IMR-90 (cell line): ENCODE results near the gene TIGD4.

Experiments used
- BHLHE40 ChIP-seq: fragments of 150-350 bp; IDR thresholded peaks from 2 replicates; pipeline ENCODE4 v1.6.1; 2016; ENCODE audit warnings: mild to moderate bottlenecking, low read depth, low read length
- CHD1 ChIP-seq: IDR thresholded peaks from 2 replicates; pipeline ENCODE4 v1.6.1; 2012; ENCODE audit warnings: low read depth, low read length, improper control_type of control experiment
- FOS ChIP-seq: fragments of 150-350 bp; IDR thresholded peaks from 2 replicates; pipeline ENCODE4 v1.6.1; 2016; ENCODE audit warnings: low read depth, low read length
- MAFK ChIP-seq: IDR thresholded peaks from 2 replicates; pipeline ENCODE4 v1.6.1; 2012; ENCODE audit warnings: low read depth, low read length, improper control_type of control experiment
- MXI1 ChIP-seq: IDR thresholded peaks from 2 replicates; pipeline ENCODE4 v1.6.1; 2012; ENCODE audit warnings: low read depth, mild to moderate bottlenecking, low read length, moderate library complexity, borderline replicate concordance
- POLR2A ChIP-seq: IDR thresholded peaks from 2 replicates; pipeline ENCODE4 v1.6.1; 2012; ENCODE audit warnings: mild to moderate bottlenecking, low read depth, low read length
- RAD21 ChIP-seq: IDR thresholded peaks from 2 replicates; pipeline ENCODE4 v1.6.1; 2012; ENCODE audit warnings: low read length, improper control_type of control experiment
- RCOR1 ChIP-seq: IDR thresholded peaks from 2 replicates; pipeline ENCODE4 v1.6.1; 2012; ENCODE audit warnings: mild to moderate bottlenecking, low read length, improper control_type of control experiment; ENCODE audit not compliant: insufficient replicate concordance
- RFX5 ChIP-seq: IDR thresholded peaks from 2 replicates; pipeline ENCODE4 v1.8.0; 2012; ENCODE audit warnings: low read depth, mild to moderate bottlenecking, low read length, moderate library complexity
- SMC3 ChIP-seq: fragments of 150-350 bp; IDR thresholded peaks from 2 replicates; pipeline ENCODE4 v1.6.1; 2016; ENCODE audit warnings: low read depth, mild to moderate bottlenecking, antibody characterized with exemption, low read length, moderate library complexity
- TF ChIP-seq, protein P1 (sequence below): conservative IDR thresholded peaks from 2 replicates; pipeline ENCODE4 v1.5.1; 2012; ENCODE audit warnings: mild to moderate bottlenecking, low read depth, low read length, improper control_type of control experiment
- TF ChIP-seq, protein P2 (sequence below): fragments of 150-350 bp; IDR thresholded peaks from 2 replicates; pipeline ENCODE4 v1.6.1; 2017; ENCODE audit warnings: mild to moderate bottlenecking, antibody characterized with exemption, low read length, low read depth

DNA sequence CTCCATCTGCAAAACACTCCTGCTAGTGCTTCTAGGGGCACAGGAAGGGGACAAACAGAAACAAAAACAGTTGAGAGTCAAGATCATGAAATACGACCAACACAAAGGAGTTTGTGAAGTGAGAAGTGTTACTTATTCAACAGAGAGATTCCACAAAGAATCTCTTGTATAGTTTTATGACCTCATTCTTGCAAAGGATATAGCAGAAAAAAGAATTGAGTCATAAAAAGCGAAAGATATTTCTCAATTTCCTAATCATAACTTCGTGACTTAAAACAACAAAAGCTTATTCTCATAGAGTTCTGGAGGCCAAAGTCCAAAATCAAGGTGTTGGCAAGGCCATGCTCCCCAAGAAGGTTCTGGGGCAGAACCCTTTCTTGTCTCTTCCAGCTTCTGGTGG, 40.7 kb downstream of the TIGD4 start:
- TF ChIP-seq POLR2A = no peak
- TF ChIP-seq SMC3 = no peak
- TF ChIP-seq MXI1 = no peak
- TF ChIP-seq, protein P1, sequence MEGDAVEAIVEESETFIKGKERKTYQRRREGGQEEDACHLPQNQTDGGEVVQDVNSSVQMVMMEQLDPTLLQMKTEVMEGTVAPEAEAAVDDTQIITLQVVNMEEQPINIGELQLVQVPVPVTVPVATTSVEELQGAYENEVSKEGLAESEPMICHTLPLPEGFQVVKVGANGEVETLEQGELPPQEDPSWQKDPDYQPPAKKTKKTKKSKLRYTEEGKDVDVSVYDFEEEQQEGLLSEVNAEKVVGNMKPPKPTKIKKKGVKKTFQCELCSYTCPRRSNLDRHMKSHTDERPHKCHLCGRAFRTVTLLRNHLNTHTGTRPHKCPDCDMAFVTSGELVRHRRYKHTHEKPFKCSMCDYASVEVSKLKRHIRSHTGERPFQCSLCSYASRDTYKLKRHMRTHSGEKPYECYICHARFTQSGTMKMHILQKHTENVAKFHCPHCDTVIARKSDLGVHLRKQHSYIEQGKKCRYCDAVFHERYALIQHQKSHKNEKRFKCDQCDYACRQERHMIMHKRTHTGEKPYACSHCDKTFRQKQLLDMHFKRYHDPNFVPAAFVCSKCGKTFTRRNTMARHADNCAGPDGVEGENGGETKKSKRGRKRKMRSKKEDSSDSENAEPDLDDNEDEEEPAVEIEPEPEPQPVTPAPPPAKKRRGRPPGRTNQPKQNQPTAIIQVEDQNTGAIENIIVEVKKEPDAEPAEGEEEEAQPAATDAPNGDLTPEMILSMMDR = no peak
- no peak for TF ChIP-seq RAD21
- no peak for TF ChIP-seq FOS
- TF ChIP-seq RCOR1 = no peak
- no peak for TF ChIP-seq RFX5
- TF ChIP-seq, protein P2, sequence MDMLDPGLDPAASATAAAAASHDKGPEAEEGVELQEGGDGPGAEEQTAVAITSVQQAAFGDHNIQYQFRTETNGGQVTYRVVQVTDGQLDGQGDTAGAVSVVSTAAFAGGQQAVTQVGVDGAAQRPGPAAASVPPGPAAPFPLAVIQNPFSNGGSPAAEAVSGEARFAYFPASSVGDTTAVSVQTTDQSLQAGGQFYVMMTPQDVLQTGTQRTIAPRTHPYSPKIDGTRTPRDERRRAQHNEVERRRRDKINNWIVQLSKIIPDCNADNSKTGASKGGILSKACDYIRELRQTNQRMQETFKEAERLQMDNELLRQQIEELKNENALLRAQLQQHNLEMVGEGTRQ = no peak
- TF ChIP-seq MAFK = no peak
- TF ChIP-seq CHD1 = no peak
- TF ChIP-seq BHLHE40 = no peak
